GM12891 (cell line): ENCODE data around the gene DDX31.

ENCODE experiments used
- PAX5 ChIP-seq: IDR thresholded peaks from 2 replicates; pipeline ENCODE4 v1.6.1; 2011; ENCODE audit warnings: low read length, moderate library complexity, mild to moderate bottlenecking; ENCODE audit not compliant: insufficient read depth, severe bottlenecking
- POLR2A ChIP-seq: IDR thresholded peaks from 2 replicates; pipeline ENCODE4 v1.6.1; 2011; ENCODE audit warnings: low read depth, low read length, control low read depth
- POLR2AphosphoS5 ChIP-seq: IDR thresholded peaks from 2 replicates; pipeline ENCODE4 v1.6.1; 2011; ENCODE audit warnings: low read depth, low read length, control low read depth

DNA sequence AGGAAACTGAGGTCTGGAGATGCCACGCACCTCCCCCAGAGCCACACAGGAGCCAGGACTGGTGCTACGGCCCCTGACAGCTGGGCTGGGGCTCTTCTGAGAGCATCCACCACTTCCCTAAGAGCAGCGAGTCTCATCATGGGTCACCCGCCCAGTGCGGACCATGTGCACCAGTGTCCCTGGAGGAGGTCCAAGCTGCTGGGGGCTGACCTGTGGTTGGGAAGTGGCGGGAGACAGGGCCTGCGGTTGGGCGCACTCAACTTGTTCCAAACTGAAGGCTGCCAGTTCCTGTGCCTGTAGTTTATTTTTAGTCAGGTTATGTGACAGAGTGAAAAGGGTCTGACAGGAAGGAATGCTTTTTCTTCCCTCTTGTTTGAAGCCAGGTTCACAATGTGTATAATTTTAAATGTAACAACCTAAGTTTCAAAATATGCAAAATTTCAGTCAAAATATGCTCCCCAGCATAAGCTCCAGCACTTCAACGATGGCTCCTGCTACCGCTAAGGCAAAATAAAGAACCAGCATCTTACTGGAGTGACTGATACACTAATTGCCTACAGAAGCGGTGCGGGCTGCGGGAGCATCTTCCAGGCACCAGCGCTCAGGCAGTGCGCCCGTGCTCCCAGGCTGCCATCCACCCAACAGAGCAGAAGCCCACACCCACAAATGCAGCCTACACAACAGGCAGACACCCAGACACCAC, 72.6 kb downstream of the DDX31 start:
- TF ChIP-seq PAX5 (no peak), POLR2AphosphoS5 (no peak), POLR2A (no peak)
